NOMO-1 treated with DMSO at 0.1 percent for 48 hours (cell line): ENCODE data around the gene BMP2.

Source experiments
- DNase-seq: peaks from one replicate; lab custom pipeline; 2025; ENCODE audit not compliant: unreplicated experiment; lab: John Stamatoyannopoulos, UW

The BMP2 gene

DNA sequence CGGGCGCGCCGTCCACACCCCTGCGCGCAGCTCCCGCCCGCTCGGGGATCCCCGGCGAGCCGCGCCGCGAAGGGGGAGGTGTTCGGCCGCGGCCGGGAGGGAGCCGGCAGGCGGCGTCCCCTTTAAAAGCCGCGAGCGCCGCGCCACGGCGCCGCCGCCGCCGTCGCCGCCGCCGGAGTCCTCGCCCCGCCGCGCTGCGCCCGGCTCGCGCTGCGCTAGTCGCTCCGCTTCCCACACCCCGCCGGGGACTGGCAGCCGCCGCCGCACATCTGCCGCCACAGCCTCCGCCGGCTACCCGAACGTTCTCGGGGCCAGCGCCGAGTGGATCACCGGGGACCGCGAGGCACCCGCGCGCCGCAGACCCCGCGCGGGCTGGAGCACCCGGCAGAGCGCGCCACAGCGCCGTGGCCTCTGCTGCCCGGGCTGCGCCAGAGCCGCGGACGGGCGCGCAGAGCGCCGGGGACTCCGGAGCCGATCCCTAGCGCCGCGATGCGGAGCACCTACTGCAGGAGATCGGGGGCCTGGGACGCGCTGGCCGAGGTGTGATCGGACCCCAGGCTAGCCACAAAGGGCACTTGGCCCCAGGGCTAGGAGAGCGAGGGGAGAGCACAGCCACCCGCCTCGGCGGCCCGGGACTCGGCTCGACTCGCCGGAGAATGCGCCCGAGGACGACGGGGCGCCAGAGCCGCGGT, at the start of gene BMP2:
Gene BMP2, plus strand, starts transcription at position 151 of the 692 bp plus-strand sequence. CDS start 2,441 bp downstream, outside the sequence.
- DNase-seq: peak; percentile 40

DNA sequence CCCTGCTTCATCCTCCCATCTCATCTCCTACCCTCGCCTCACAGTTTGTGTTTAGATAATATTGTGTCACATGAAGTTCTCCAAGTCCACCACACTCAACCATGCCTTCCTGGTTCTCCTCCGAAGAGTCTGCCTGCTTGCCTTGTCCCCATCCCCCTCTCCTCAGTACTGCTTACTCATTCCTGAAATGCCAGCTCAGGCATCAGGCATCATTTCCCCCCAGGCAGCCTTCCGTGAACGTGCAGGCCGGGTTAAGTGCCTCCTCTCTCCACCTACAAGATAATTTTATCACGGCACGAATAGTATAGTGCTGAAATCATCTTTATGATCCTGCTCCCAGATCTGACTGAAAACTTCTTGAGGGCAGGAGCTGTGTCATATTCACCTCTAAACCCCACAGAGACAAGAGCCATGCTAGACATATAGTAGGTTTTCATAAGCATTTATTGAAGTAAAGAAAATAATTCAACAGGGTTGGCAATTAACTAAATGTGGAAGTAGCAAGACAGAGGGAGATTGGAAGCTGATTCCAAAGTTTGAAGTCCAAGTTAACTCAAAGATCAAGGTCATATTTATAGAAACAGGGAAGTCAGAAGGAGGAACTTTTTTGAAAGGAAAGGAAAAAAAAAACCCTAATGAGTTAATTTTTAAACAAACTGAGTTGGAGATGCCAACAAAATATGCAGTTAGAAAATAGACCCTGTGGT, 48.7 kb upstream of the BMP2 start:
- DNase-seq: peak; percentile 26

GRCh38 chr20:6719369-6719721, 48.1 kb upstream of the BMP2 start:
- no peak for DNase-seq

GRCh38 chr20:6726761-6727160, 40.7 kb upstream of the BMP2 start:
- DNase-seq: peak; percentile 21

DNA sequence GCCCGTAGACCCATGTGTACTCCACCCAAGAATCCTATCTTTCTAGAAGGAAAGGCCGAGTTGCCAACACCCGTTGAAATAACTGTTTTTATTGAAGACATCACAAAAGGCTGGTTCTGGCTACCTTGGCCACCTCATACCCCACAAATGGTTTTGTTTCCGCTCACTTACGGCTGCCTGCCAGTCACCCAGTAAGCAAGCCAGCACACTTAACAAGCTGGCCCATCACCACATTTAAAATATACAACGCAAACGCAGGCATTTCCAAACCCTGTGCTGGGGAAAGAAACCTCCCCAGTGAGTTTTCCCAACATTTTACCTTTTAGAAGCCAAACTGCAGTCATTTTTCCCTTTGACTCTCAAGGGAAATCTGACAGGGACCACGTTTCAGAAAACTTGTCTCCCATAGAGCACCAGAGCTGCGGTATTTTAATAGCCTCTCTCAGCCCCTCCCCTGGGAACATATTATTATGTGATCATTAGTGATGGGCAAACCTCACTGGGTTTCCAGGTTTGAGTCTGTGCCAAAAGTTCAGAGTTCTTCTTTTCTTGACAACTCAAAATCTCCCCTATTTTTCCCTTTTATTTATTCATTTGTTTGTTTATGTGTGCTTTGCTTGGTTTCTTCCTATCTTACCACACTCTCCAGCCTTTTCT, 36.7 kb upstream of the BMP2 start:
- no peak for DNase-seq

DNA sequence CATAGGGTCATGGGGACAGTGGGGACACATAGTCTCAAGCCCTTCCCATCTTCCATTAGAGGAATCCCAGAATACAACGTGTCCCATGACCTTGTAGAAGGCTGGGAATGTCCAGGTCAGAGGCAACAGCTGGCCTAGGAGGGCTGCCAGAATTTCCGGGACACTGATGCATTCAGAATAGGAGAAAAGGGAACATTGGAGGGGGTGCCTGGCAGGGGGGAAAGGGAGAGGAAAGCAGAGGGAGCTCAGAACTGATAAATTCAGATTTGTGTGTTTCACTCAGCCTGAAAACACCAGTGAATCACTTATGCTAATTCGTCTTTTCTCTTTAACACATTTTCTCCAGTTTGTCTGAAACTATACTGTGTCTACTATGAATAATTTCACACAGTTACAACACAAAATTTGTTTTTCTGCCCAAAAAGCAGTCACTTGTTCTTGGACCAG, 35.5 kb upstream of the BMP2 start:
- no peak for DNase-seq

DNA sequence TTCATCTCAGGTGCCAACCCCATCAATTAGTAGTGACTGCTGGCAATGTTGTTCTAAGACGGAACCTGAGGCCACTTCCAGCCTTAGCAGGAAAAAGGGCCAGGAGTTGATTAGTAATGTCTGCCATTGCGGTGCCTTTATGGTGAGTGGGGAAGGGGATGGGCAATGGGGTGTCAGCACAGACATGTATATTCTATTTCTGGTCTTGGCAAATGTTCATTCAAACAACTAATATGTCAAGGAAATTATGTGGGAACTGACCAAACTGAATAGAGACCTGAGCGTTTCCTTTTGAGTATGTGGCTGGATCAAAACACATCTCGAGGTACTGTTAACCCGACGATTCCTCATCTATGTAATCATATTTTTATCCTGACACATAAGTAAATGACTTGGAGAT, 34.6 kb upstream of the BMP2 start:
- no peak for DNase-seq

GRCh38 chr20:6733965-6734364, 33.5 kb upstream of the BMP2 start:
- DNase-seq: no peak

DNA sequence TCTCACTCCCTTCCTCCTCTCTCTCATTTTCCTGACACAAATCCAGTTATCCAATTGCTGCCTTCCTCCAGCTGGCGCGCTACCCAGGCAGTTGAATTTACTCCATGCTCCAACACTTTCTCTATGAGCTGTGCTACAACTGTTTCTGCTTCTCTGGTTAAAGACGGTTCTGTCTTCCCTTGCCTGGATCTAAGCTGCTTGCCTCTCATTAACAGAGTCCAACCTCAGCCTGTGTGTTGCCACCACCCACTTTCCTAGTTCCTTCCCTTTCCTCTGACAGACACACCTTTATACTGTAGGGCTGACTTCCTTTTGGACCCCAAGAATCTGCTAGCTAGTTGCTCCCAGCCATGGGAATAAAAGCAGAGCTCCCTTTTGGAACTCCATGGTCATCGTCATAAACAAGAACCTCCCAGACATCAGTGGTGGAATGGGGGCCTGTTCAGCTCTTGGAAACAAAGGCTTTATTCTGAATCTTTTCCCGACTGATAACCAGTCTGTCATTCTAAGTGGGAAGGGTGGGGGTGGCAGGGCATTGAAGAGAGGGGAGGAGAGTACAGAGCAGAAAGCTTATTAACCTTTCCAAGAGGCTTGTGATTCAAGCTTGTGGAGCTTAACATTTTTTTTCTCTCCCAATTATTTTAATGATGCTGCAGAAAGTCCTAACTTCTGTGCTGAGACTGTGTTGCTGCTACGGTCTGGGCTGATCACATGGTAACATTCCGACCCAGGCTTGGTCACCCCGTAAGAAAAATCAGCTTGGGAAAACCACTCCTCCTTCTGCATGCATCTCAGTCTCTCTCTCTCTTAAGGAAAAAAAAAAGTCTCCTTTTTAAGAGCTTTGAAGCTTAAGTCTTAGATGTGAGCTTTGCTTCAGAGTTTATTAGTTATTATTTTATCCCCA, 31.3 kb upstream of the BMP2 start:
- DNase-seq: no peak

DNA sequence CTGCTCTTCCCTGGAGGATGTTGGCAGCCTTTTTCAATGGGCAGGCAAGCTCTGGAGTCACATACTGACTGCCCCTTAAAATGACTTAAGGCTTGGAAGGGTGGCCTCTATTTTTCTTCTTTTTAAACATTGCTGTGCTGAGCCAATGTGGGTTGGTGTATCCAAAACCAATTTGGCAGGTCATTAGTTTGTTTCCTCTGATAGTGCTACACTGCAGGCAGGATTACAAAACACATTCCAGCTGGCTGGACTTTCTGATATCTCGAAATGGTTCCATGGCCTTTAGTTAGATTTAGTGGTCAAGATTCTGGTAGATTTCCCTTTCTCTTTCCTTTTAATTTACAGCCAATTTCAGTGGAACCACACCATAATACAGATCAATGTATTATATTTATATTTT, 28.1 kb upstream of the BMP2 start:
- no peak for DNase-seq

DNA sequence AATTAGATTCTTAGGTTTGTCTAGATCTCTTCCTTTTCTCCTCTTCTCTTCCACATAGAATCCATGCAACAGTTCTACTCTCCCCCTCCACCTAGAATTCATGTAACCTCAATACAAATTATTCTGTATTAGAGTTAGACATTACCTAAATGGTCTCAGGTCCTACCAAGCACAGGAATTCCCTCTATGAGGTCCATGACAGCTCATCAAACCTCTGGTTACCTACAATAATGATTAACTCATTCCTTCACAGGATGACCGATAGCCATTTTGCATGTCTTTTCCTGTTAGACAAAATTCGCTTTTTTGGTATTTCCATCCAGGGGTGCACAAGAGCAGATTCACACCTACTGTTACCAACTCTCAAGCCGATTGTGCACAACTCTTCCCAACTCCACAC, 27.4 kb upstream of the BMP2 start:
- no peak for DNase-seq

DNA sequence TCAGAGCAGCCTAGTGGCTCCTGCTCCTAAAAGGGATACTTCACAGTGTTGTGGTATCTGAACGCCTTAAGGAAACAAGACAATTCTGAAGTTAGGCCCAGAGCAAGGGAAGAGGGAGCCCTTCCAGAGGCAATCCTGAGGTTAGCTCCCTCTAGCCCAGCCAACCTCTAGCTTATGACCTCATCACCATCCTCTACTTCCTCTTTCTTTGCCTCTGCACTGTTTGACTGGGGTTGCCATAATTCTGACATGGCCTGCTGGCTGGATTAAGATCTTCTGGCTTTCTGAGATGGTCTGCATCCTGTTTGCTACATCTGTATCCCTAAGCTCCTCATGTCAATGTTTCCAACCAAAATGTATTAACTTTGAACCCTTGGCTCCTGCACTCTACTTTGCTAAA, 23.3 kb upstream of the BMP2 start:
- DNase-seq: peak; percentile 45

DNA sequence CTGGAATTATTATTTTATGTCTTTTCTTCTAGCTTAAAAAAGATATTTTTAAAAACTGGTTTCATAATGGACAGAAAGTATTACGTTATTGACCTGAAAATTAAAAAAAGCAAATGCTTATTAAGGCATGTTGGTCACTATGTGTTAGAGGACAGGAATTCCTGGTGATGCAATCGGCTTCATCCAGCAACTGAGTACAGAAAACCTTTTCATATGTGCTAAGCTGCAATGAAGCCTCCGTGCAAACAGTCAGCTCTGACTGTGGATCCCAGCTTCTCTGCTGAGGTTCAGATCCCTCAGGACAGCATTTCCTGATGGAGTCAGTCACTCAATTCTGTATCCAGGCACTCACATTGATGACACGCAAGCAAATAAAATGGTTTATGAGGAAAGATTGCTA, 22.7 kb upstream of the BMP2 start:
- no peak for DNase-seq

- DNase-seq: peak; percentile 5
Measured at GRCh38 chr20:6746901-6747609, 20.4 kb upstream of the BMP2 start.

GRCh38 chr20:6750438-6750837, 17.0 kb upstream of the BMP2 start:
- DNase-seq: no peak

- no peak for DNase-seq
Measured at GRCh38 chr20:6756693-6757595, 10.5 kb upstream of the BMP2 start.

DNA sequence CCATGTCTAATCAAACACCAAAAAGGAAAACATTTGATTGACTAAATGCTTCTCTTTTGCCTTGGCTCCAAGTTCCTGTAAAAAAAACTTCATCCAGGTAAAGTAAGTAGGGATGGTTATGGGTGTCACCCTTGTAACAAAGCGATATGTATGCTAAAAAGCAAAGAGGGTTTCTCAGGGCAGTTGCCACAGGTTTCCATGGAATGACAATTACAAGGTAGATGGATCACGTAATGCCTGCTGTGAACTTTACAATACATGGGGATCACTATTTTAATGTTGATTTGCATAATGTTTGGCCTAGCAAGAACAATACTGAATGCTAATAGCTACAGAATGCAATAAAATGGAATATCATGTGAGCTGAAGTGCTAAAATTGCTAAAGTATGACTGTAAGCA, 2.9 kb upstream of the BMP2 start:
- no peak for DNase-seq

DNA sequence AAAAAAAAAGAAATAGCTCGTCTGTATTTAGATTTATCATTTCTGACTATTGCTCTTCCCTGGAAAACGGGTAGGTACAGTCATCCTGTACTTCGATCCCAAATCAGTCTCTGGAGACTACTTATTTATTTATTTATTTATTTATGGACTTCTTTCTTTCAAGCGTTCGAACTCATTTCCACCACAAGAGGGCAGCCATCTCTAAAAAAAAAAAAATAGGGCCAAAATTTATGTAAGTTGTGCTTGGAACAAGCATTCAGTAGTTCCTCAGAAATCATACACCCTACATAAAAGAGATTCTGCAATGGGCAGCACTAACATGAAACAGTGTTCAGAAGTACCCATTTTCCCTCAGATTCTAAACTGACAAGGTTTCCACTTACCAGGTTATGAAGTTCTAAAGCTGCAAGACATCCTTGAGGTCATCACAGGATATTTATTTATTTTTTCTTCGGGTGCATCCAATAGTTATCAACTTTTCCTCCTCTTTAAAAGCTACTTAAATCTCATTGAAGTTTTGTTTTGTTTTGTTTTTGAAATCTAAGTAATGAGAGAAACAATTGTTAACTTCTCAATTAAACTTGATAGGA, 1.9 kb upstream of the BMP2 start:
- DNase-seq: peak; percentile 71

- DNase-seq: no peak
Measured at GRCh38 chr20:6766433-6766832, 1.1 kb upstream of the BMP2 start.
